Astrocyte (in vitro differentiated cells and primary cell): ENCODE results near the gene PCA3. TPM values are rescaled to one million over a fixed set of nuclear protein-coding genes. Genes with fewer than 3 reads are reported as not detected.

Source experiments
- DNase-seq: peaks from one replicate; pipeline ENCODE4 v3.0.0-alpha.2; 2010; ENCODE audit warnings: low read depth
- FAIRE-seq: peaks from 2 replicates; lab custom pipeline; 2011; peaks lifted over from hg19 to GRCh38; lab: Jason Lieb, UNC
- H2AFZ ChIP-seq: 2 replicates; pipeline ENCODE4 v1.6.0; 2012; ENCODE audit warnings: low read depth, low read length, inconsistent platforms
- H3K27ac ChIP-seq: 2 replicates; pipeline ENCODE4 v1.5.1; 2011; ENCODE audit warnings: low read depth, low read length, inconsistent platforms
- H3K27me3 ChIP-seq: 2 replicates; pipeline ENCODE4 v1.6.0; 2011; ENCODE audit warnings: low read length, inconsistent platforms; ENCODE audit not compliant: insufficient read depth
- H3K36me3 ChIP-seq: 2 replicates; pipeline ENCODE4 v1.5.1; 2011; ENCODE audit warnings: low read length, inconsistent platforms; ENCODE audit not compliant: insufficient read depth
- H3K4me1 ChIP-seq: 2 replicates; pipeline ENCODE4 v1.5.1; 2011; ENCODE audit warnings: low read length, inconsistent platforms; ENCODE audit not compliant: insufficient read depth
- H3K4me2 ChIP-seq: 2 replicates; pipeline ENCODE4 v1.6.0; 2012; ENCODE audit warnings: low read length, inconsistent platforms
- H3K4me3 ChIP-seq: 2 replicates; pipeline ENCODE4 v1.5.1; 2011; ENCODE audit warnings: low read depth, mild to moderate bottlenecking, low read length, inconsistent platforms; ENCODE audit not compliant: insufficient read depth
- H3K79me2 ChIP-seq: 2 replicates; pipeline ENCODE4 v1.6.0; 2012; ENCODE audit warnings: mild to moderate bottlenecking, low read length, inconsistent platforms; ENCODE audit not compliant: insufficient read depth
- H3K9ac ChIP-seq: 2 replicates; pipeline ENCODE4 v1.6.0; 2012; ENCODE audit warnings: mild to moderate bottlenecking, low read length, inconsistent platforms
- H3K9me3 ChIP-seq: 2 replicates; pipeline ENCODE4 v1.5.1; 2012; ENCODE audit warnings: low read depth, mild to moderate bottlenecking, low read length, inconsistent platforms; ENCODE audit not compliant: insufficient read depth
- H4K20me1 ChIP-seq: 2 replicates; pipeline ENCODE4 v1.6.0; 2012; ENCODE audit warnings: low read length, inconsistent platforms; ENCODE audit not compliant: insufficient read depth
- H3K27ac Mint-ChIP-seq: one replicate; pipeline ENCODE4 v1.8.0; 2021; ENCODE audit warnings: mild to moderate bottlenecking, mixed read lengths; ENCODE audit not compliant: unreplicated experiment
- H3K27me3 Mint-ChIP-seq: one replicate; pipeline ENCODE4 v1.8.0; 2021; ENCODE audit warnings: low read depth, mixed read lengths; ENCODE audit not compliant: unreplicated experiment
- H3K36me3 Mint-ChIP-seq: one replicate; pipeline ENCODE4 v1.8.0; 2021; ENCODE audit warnings: low read depth, mixed read lengths; ENCODE audit not compliant: unreplicated experiment
- H3K4me1 Mint-ChIP-seq: one replicate; pipeline ENCODE4 v1.8.0; 2021; ENCODE audit warnings: low read depth, mixed read lengths; ENCODE audit not compliant: unreplicated experiment
- H3K4me3 Mint-ChIP-seq: one replicate; pipeline ENCODE4 v1.8.0; 2021; ENCODE audit warnings: mild to moderate bottlenecking, moderate library complexity, mixed read lengths; ENCODE audit not compliant: unreplicated experiment
- H3K9me3 Mint-ChIP-seq: one replicate; pipeline ENCODE4 v1.8.0; 2021; ENCODE audit warnings: mild to moderate bottlenecking, mixed read lengths; ENCODE audit not compliant: unreplicated experiment
- CTCF ChIP-seq: IDR thresholded peaks from 2 replicates; pipeline ENCODE4 v1.5.1; 2011; ENCODE audit warnings: low read depth, mild to moderate bottlenecking, inconsistent platforms, low read length, moderate library complexity; ENCODE audit not compliant: insufficient read depth
- EZH2 ChIP-seq: IDR thresholded peaks from 2 replicates; pipeline ENCODE4 v1.6.1; 2012; ENCODE audit warnings: mild to moderate bottlenecking, low read length, inconsistent platforms; ENCODE audit not compliant: insufficient read depth
- total RNA-seq: library from RNA; stranded (reverse); gene quantifications from 2 replicates; pipeline ENCODE4 v1.2.1, GENCODE V29; 2021

PCA3 gene
- total RNA-seq, 1 donor from 2014 or later, result not detected

- H3K4me1 ChIP-seq, result no peaks in the 10 kb centered on the region
- H2AFZ ChIP-seq, result no peak overlapping the region
- H3K27me3 Mint-ChIP-seq, result peaks cover 5% of the 10 kb centered on the region
- H3K9me3 Mint-ChIP-seq, result peaks cover 2% of the 10 kb centered on the region
- H3K36me3 ChIP-seq, result no peaks in the 10 kb centered on the region
- H3K36me3 Mint-ChIP-seq, result no peaks in the 10 kb centered on the region
- no peaks in the 10 kb centered on the region for H3K79me2 ChIP-seq
- H3K9ac ChIP-seq, result no peak overlapping the region
- TF ChIP-seq EZH2, result no peak
- no peak for TF ChIP-seq CTCF
- DNase-seq (no peak), FAIRE-seq (no peak)
- no peaks in the 10 kb centered on the region for H3K4me1 Mint-ChIP-seq
- H4K20me1 ChIP-seq, result no peaks in the 10 kb centered on the region
- no peak overlapping the region for H3K4me2 ChIP-seq
- no peak overlapping the region for H3K27ac ChIP-seq
- no peak overlapping the region for H3K4me3 ChIP-seq
- H3K27ac Mint-ChIP-seq, result no peak overlapping the region
- no peaks in the 10 kb centered on the region for H3K9me3 ChIP-seq
- no peak overlapping the region for H3K4me3 Mint-ChIP-seq
- H3K27me3 ChIP-seq, result no peaks in the 10 kb centered on the region
These were observed 23.4 kb downstream of the PCA3 start for GRCh38 chr9:76787677-76788076.

- DNase-seq (no peak), FAIRE-seq (no peak)
- no peaks in the 10 kb centered on the region for H3K27me3 ChIP-seq
- no peak for TF ChIP-seq EZH2
- TF ChIP-seq CTCF, result no peak
- no peaks in the 10 kb centered on the region for H4K20me1 ChIP-seq
- H3K36me3 Mint-ChIP-seq, result no peaks in the 10 kb centered on the region
- H3K9ac ChIP-seq, result no peak overlapping the region
- no peaks in the 10 kb centered on the region for H3K9me3 ChIP-seq
- H3K36me3 ChIP-seq, result no peaks in the 10 kb centered on the region
- H2AFZ ChIP-seq, result no peak overlapping the region
- H3K4me3 Mint-ChIP-seq, result no peak overlapping the region
- H3K79me2 ChIP-seq, result no peaks in the 10 kb centered on the region
- H3K27ac ChIP-seq, result no peak overlapping the region
- H3K27me3 Mint-ChIP-seq, result peaks cover 5% of the 10 kb centered on the region
- no peak overlapping the region for H3K4me3 ChIP-seq
- H3K4me1 Mint-ChIP-seq, result no peaks in the 10 kb centered on the region
- H3K27ac Mint-ChIP-seq, result no peak overlapping the region
- no peaks in the 10 kb centered on the region for H3K4me1 ChIP-seq
- peaks cover 2% of the 10 kb centered on the region for H3K9me3 Mint-ChIP-seq
- no peak overlapping the region for H3K4me2 ChIP-seq
These were observed 25.6 kb downstream of the PCA3 start for GRCh38 chr9:76789840-76790239.

- no peaks in the 10 kb centered on the region for H3K9me3 Mint-ChIP-seq
- H3K27me3 Mint-ChIP-seq, result peaks cover 6% of the 10 kb centered on the region
- no peaks in the 10 kb centered on the region for H3K36me3 Mint-ChIP-seq
- Histone ChIP-seq H3K36me3 (no peaks in the 10 kb centered on the region), H3K4me3 (no peak overlapping the region), H3K27ac (no peak overlapping the region), H3K27me3 (no peaks in the 10 kb centered on the region), H2AFZ (no peak overlapping the region), H4K20me1 (no peaks in the 10 kb centered on the region), H3K9ac (no peak overlapping the region), H3K4me2 (no peak overlapping the region), H3K9me3 (no peaks in the 10 kb centered on the region), H3K79me2 (no peaks in the 10 kb centered on the region), H3K4me1 (no peaks in the 10 kb centered on the region)
- TF ChIP-seq CTCF (no peak), EZH2 (no peak)
- H3K4me3 Mint-ChIP-seq, result no peak overlapping the region
- H3K4me1 Mint-ChIP-seq, result no peaks in the 10 kb centered on the region
- no peak for FAIRE-seq
- DNase-seq, result no peak
- no peak overlapping the region for H3K27ac Mint-ChIP-seq
These were observed 29.7 kb downstream of the PCA3 start for GRCh38 chr9:76793784-76794431.
